GM06990 (cell line): ENCODE data around the gene SMNDC1.

Experiments
- DNase-seq: peaks from one replicate; pipeline ENCODE4 v3.0.0-alpha.2; 2011; ENCODE audit not compliant: insufficient read length; ENCODE audit errors: extremely low read depth
- H3K27me3 ChIP-seq: replicated peaks from 2 replicates; pipeline ENCODE4 v1.6.0; 2011; ENCODE audit warnings: low read length; ENCODE audit not compliant: control insufficient read depth, insufficient read depth
- H3K36me3 ChIP-seq: 2 replicates; pipeline ENCODE4 v1.5.1; 2011; ENCODE audit warnings: low read length; ENCODE audit not compliant: control insufficient read depth, insufficient read depth
- H3K4me3 ChIP-seq: replicated peaks from 2 replicates; pipeline ENCODE4 v1.5.1; 2011; ENCODE audit warnings: low read depth, mild to moderate bottlenecking, control low read depth, low read length
- TF ChIP-seq, protein P1 (sequence below): IDR thresholded peaks from 2 replicates; pipeline ENCODE4 v1.5.1; 2011; ENCODE audit warnings: low read length, control low read depth, mild to moderate bottlenecking, inconsistent platforms; ENCODE audit not compliant: insufficient read depth, poor library complexity, severe bottlenecking

The SMNDC1 gene

DNA sequence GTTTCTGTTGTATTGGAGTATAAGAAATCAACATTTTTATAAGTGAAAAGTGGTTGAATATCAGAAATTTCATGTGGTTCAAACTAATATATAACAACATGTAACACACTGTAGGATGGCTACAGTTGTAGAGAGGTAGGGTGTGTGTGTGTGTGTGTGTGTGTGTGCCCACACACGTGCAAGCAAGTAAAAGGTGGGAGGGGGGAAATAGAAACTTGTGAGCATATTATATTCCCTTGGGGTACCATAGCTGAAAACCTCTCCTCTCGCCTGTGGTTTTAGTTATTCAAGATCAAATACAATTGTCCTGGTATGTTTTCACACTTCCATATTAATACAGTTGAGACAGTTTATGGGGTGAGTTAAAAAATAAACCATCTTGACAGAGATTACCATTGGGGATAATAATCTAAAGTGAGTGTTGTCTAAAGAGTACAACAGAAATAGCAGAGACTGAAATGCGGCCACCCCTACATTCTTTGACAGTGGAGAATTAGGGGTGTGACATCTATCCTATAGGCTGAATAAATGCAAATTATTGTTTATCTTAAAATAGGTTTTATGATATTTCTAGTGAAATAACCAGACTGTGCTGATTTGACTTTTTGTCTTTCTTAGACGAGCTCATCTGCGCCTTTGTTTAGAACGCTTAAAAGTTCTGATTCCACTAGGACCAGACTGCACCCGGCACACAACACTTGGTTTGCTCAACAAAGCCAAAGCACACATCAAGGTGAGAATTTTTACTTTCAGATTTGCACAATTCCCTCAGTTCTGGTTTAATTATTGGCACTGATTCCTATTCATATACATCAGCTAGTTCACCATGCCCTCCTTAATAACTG lies 25.9 kb downstream of the SMNDC1 start:
- TF ChIP-seq, protein P1, sequence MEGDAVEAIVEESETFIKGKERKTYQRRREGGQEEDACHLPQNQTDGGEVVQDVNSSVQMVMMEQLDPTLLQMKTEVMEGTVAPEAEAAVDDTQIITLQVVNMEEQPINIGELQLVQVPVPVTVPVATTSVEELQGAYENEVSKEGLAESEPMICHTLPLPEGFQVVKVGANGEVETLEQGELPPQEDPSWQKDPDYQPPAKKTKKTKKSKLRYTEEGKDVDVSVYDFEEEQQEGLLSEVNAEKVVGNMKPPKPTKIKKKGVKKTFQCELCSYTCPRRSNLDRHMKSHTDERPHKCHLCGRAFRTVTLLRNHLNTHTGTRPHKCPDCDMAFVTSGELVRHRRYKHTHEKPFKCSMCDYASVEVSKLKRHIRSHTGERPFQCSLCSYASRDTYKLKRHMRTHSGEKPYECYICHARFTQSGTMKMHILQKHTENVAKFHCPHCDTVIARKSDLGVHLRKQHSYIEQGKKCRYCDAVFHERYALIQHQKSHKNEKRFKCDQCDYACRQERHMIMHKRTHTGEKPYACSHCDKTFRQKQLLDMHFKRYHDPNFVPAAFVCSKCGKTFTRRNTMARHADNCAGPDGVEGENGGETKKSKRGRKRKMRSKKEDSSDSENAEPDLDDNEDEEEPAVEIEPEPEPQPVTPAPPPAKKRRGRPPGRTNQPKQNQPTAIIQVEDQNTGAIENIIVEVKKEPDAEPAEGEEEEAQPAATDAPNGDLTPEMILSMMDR: no peak
- no peak for DNase-seq
- no peaks in the 10 kb centered on the region for H3K36me3 ChIP-seq

DNA sequence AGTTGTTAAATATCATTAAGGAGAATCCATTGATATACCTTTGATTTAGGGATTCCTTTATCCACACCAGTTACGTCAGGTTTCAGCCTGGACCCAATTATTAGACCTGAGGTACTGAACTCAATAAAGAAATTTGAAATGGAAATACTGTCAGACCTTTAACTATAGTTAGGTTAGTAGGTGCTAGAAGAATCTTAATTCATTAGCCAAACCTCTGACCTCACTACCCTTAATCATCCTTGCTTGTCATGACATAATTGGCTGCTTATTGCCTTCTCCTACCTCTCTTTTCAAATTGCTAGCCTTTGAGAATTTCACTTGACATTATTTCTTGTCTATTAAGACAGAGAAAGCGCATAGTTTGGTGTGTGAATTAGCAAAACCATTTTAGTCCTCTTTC lies 27.1 kb downstream of the SMNDC1 start:
- no peak for DNase-seq
- Histone ChIP-seq H3K36me3 (no peaks in the 10 kb centered on the region), H3K4me3 (no peak overlapping the region), H3K27me3 (no peaks in the 10 kb centered on the region)
- TF ChIP-seq, protein P1: no peak

More for the DNA sequence above, 25.9 kb downstream of the SMNDC1 start:
- H3K27me3 ChIP-seq: no peaks in the 10 kb centered on the region
- H3K4me3 ChIP-seq: no peak overlapping the region

DNA sequence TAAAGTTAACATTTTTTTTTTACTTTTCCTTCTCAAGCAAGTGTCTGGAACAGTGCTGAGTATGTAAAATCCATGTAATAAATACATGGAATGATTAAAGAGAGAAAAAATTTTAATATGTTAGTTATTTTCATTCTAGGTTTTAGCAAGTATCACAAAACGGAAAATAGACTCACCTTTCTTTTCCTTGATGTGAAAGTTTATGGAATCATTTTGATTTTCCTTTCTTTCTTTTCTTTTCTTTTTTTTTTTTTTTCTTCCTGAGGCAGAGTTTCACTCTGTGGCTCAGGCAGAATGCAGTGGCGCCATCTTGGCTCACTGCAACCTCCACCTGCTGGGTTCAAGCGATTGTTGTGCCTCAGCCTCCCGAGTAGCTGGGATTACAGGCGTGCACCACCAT lies 28.1 kb downstream of the SMNDC1 start:
- no peak for DNase-seq
- TF ChIP-seq, protein P1: no peak
- no peaks in the 10 kb centered on the region for H3K27me3 ChIP-seq
- H3K4me3 ChIP-seq: no peak overlapping the region
- H3K36me3 ChIP-seq: no peaks in the 10 kb centered on the region

DNA sequence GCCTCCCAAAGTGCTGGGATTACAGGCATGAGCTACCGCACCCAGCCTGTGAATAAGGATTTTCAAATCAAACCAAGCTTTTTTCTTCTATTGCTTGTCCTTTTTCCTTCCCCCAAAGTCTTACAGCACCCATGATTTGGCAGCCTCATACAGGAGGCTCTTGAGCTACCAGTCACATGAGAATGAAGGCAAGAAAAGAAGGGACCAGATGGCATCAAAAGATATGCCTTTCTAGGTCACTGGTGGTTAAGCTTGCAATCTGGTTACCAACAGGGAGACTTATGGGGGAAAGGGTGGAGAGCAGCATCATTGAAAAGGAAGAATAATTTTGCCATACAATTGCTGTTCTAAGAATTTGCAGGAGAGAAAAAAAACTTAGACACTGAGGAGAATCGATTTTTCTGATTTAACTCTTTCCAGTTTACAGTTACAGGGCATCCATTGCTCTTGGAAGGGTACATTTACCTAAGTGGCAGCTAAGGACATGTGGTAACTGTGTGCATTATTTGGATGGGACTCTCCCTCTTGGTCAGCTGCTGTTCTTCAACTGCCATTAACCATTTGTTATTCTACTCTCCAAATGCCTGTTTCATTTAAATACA lies 29.5 kb downstream of the SMNDC1 start:
- DNase-seq: no peak
- Histone ChIP-seq H3K36me3 (no peaks in the 10 kb centered on the region), H3K27me3 (no peaks in the 10 kb centered on the region), H3K4me3 (no peak overlapping the region)
- TF ChIP-seq, protein P1: no peak

DNA sequence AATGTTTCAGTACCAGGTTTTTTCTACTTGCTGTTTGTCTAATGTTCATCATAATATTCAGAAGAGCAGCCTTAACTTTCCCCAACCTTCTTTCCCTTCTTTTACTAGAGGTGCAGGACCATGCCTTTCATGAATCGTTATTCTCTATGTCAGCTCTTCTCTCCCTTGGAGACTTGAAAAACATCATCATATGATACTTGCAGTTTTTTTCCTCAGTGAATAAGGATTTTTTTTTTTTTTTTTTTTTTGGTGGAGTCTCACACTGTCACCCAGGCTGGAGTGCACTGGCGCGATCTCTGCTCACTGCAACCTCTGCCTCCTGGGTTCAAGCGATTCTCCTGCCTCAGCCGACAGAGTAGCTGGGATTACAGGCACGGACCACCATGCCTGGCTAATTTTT lies 30.1 kb downstream of the SMNDC1 start:
- TF ChIP-seq, protein P1: no peak
- H3K36me3 ChIP-seq: no peaks in the 10 kb centered on the region
- H3K27me3 ChIP-seq: no peaks in the 10 kb centered on the region
- DNase-seq: no peak
- no peak overlapping the region for H3K4me3 ChIP-seq
